Amniotic stem cell (primary cell): ENCODE results near the gene KBTBD4.

Experiments used
- DNase-seq: peaks from one replicate; lab custom pipeline; 2025; lab: John Stamatoyannopoulos, UW

The KBTBD4 gene

DNA sequence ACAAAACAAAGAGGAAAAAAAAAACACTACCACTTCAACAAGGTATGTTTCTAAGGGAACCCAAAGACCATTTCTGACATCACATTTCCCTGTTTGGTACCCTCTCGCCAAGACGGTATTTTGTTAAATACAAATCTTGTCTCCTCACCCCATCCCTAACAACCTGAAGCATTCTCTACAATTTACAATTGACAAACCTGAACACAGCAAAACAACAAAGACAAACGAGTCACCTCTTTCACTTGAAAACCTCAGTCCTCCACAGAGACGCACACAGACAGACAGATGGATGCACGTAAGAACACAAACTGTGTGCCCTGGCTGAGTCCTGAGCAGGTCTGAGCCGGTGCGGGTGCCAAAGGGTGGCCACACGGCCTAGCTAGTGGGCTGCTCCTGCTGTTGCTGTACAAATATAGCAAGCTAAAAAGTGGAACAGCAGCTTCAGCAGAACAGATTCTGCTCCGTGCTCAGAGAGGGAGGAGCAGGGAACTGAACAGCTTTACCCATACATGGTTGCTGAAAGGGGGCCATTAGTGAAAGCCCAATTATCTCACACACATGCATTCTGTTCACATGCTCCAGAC lies 54.4 kb downstream of the KBTBD4 start:
- no peak for DNase-seq

DNA sequence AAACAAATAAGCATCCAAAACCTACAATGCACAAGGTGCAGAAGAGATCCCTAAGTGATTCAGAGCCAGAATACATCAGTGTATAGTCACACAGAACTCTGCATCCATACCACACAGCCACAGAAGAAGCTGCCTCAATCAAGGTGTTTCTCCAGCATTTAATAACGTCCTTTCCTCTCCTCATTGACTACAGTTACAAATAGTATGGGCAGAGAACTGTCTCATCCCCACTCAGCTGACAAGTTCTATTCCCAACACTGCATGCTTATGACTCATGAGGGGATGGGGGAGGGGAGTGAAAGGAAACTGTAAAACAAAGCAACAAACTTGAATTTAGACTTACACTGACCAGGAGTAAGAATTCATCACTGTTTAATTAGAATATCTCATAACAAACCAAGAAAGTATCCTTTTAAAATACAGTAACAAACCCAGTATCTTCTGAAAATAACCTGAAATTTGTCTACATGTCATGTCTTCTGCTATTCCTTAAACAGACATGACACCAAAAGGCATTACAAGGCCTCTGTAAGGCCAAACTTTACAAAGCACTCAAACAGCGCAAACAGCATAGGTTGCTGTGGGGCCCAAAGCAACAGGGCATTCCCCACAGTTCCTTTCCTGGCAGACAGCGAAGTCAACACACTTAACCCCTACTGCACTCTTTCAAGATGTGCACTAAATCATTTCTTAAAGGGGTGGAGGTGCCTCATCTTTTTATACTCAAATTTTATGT lies 55.1 kb downstream of the KBTBD4 start:
- DNase-seq: peak; percentile 54
